Measurements from ENCODE around the gene CIB2.

DNA sequence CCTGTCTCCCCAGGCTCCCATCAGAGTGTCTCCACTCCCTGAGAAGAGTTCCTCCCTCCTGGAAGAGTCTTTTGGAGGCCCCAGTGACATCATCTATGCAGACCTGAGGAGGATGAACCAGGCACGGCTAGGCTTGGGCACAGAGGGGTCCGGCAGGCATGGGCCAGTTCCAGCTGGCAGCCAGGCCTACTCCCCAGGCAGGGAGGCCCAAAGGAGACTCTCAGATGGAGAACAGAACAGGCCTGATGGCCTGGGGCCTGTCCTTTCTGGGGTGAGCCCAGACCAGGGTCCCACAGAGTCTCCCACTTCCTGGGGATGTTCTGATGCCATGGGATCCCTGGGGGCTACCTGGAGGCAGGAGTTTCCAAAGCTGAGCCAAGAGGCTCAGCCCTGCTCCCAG is 30.4 kb downstream of the CIB2 start:
- TF ChIP-seq TCF7L2 (IDR thresholded peaks at IDR 0.05; ENCODE audit: borderline replicate concordance, low read depth, low read length) (no peak), ZNF169 (tag by site-specific recombination; IDR thresholded peaks at IDR 0.05) (no peak), ZNF121 (tag by site-specific recombination; IDR thresholded peaks at IDR 0.05) (no peak)
- TF ChIP-seq, protein P1, sequence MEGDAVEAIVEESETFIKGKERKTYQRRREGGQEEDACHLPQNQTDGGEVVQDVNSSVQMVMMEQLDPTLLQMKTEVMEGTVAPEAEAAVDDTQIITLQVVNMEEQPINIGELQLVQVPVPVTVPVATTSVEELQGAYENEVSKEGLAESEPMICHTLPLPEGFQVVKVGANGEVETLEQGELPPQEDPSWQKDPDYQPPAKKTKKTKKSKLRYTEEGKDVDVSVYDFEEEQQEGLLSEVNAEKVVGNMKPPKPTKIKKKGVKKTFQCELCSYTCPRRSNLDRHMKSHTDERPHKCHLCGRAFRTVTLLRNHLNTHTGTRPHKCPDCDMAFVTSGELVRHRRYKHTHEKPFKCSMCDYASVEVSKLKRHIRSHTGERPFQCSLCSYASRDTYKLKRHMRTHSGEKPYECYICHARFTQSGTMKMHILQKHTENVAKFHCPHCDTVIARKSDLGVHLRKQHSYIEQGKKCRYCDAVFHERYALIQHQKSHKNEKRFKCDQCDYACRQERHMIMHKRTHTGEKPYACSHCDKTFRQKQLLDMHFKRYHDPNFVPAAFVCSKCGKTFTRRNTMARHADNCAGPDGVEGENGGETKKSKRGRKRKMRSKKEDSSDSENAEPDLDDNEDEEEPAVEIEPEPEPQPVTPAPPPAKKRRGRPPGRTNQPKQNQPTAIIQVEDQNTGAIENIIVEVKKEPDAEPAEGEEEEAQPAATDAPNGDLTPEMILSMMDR (tag by site-specific recombination; IDR thresholded peaks at IDR 0.05) = no peak
- TF ChIP-seq, protein P2, sequence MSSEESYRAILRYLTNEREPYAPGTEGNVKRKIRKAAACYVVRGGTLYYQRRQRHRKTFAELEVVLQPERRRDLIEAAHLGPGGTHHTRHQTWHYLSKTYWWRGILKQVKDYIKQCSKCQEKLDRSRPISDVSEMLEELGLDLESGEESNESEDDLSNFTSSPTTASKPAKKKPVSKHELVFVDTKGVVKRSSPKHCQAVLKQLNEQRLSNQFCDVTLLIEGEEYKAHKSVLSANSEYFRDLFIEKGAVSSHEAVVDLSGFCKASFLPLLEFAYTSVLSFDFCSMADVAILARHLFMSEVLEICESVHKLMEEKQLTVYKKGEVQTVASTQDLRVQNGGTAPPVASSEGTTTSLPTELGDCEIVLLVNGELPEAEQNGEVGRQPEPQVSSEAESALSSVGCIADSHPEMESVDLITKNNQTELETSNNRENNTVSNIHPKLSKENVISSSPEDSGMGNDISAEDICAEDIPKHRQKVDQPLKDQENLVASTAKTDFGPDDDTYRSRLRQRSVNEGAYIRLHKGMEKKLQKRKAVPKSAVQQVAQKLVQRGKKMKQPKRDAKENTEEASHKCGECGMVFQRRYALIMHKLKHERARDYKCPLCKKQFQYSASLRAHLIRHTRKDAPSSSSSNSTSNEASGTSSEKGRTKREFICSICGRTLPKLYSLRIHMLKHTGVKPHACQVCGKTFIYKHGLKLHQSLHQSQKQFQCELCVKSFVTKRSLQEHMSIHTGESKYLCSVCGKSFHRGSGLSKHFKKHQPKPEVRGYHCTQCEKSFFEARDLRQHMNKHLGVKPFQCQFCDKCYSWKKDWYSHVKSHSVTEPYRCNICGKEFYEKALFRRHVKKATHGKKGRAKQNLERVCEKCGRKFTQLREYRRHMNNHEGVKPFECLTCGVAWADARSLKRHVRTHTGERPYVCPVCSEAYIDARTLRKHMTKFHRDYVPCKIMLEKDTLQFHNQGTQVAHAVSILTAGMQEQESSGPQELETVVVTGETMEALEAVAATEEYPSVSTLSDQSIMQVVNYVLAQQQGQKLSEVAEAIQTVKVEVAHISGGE (tag by site-specific recombination; conservative IDR thresholded peaks at IDR 0.05; ENCODE audit: low read depth) = no peak
- TF ChIP-seq, protein P3, sequence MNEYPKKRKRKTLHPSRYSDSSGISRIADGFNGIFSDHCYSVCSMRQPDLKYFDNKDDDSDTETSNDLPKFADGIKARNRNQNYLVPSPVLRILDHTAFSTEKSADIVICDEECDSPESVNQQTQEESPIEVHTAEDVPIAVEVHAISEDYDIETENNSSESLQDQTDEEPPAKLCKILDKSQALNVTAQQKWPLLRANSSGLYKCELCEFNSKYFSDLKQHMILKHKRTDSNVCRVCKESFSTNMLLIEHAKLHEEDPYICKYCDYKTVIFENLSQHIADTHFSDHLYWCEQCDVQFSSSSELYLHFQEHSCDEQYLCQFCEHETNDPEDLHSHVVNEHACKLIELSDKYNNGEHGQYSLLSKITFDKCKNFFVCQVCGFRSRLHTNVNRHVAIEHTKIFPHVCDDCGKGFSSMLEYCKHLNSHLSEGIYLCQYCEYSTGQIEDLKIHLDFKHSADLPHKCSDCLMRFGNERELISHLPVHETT (tag by site-specific recombination; IDR thresholded peaks at IDR 0.05) = no peak
